A673 (cell line): ENCODE results near the gene SSB.

Experiments
- CTCF ChIP-seq: fragments of 300-800, 200-600 bp; sonication (generic); conservative IDR thresholded peaks from 2 replicates; pipeline ENCODE4 v1.5.1; 2017; ENCODE audit warnings: low read depth, mild to moderate bottlenecking, antibody characterized with exemption, low read length, moderate library complexity, mixed read lengths
- EZH2 ChIP-seq: fragments of 200-600 bp; sonication (generic); IDR thresholded peaks from 2 replicates; pipeline ENCODE4 v1.6.1; 2017; ENCODE audit warnings: borderline replicate concordance, low read depth, mild to moderate bottlenecking, mixed read lengths, antibody characterized with exemption, low read length; ENCODE audit not compliant: poor library complexity, severe bottlenecking

DNA sequence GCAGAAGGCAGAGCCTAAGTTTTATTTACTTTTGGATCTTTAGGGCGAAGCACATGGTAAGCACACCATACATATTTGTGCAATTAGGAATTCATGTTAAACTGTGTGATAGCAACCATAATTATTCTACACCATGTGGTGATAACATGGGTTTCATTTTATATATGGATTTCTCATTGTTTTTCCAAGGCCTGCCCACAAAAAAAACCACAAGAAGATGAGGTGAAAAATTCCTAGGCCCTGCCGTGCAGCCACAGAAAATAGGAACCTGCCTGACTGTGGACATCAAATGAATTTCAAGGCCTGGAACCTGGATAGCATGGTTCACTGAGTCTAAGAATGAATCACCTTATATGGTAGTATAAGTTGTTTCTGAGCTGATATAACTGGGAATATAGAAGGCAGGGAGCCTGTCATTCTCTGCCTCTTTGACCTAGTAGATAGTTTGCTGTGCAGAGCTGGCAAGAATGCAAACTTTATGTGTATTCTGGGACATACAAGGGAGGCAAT lies 22.4 kb upstream of the SSB start:
- TF ChIP-seq CTCF = no peak
- no peak for TF ChIP-seq EZH2
